HG02943 (cell line): ENCODE results near the gene OPA3.

Experiments used
- ATAC-seq: cut with Tn5 transposase; IDR thresholded peaks from one replicate; pipeline ENCODE4 v1.9.1; 2021; ENCODE audit warnings: mild to moderate bottlenecking, low read depth, moderate library complexity; ENCODE audit not compliant: unreplicated experiment

The OPA3 gene

DNA sequence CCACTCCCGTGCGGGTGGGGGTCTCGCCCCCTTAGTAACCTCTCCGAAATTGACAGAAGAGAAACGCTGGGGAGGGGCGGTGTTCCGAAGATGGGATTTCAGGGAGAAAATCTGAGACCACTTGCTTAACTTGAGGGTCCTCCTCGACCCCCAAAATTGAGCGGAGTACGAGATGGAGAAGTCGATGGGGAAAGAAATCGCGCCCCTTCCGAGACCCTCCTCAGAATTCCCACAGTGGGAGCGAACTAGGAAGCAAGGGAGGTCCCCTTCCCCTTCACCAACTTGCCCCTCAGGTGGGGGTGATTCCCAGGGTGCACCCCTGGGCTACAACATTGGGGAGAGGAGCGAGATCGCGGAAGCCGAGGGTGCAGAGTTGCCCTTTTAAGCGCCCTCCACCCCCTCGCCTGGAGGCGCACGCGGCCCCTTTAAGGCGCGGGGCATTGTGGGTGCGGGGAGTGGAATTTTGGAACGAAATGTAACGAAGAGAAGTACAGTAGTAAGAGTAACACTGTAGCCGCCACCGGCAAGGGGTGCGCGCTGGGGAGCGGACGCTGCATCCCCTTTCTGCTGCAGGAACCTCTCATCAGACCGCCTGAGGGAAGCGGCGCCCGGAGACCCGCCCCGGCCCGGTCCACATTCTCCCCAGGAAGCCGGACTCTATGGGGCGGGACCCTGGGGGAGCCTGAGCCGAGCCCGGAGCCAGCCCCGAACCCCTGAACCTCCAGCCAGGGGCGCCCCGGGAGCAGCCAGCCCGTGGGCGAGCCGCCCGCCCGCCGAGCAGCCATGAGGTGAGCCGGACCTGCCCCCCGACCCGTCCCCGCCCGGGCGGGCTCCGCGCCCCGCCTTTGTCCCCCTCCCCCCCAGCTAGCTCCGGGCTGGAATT lies 77.4 kb downstream of the OPA3 start, which contains the start of gene VASP:
VASP (plus strand) TSS at position 491 of the 883 bp plus-strand sequence; CDS start at position 784, 293 bp downstream.
- peak; percentile 45 for ATAC-seq

DNA sequence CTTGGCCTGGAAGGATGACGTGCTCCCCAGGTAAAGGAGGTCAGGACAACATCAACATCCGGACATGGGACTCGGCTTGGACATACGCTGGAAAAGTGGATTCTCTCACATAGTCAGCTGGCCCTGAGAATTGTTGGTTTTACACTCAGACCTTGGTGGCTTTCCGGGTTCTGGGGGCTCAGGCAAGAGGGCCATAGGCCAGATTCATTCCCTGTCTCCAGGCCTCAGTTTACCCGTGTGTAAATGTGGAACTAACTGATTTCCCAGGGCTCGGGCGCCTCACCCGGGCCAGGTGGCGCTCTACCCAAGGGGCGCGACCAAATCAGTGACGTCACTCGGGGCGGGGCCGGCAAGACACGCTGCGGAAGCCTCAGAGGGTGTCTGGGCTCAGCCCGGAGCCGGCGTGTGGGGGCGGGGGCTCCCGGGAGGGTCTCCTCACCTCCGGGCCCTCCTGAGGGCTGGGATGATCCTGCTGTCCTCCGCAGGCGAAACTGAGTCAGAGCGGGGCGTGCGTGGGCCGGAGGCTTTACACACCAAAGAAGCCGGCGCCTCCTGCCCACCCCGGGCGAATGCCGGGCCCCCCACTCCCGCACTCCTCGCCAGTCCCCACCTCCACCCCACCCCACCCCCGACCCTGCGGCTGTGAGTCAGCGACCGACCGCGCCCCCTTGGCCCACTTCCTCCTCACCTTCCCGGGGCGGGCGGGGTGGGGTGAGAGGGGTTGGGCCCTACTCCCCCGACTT lies 78.2 kb downstream of the OPA3 start:
- ATAC-seq = peak; percentile 46

DNA sequence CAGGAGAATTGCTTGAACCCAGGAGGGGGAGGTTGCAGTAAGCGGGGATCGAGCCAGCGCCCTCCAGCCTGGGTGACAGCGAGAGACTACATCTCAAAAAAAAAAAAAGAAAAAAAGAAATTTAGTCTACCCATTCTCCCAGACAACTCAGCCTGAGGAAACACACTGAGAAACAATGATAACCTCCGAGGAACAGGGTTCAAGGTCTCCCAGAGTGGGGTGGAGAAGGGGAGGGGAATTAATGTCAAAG lies 78.7 kb downstream of the OPA3 start:
- ATAC-seq = no peak

DNA sequence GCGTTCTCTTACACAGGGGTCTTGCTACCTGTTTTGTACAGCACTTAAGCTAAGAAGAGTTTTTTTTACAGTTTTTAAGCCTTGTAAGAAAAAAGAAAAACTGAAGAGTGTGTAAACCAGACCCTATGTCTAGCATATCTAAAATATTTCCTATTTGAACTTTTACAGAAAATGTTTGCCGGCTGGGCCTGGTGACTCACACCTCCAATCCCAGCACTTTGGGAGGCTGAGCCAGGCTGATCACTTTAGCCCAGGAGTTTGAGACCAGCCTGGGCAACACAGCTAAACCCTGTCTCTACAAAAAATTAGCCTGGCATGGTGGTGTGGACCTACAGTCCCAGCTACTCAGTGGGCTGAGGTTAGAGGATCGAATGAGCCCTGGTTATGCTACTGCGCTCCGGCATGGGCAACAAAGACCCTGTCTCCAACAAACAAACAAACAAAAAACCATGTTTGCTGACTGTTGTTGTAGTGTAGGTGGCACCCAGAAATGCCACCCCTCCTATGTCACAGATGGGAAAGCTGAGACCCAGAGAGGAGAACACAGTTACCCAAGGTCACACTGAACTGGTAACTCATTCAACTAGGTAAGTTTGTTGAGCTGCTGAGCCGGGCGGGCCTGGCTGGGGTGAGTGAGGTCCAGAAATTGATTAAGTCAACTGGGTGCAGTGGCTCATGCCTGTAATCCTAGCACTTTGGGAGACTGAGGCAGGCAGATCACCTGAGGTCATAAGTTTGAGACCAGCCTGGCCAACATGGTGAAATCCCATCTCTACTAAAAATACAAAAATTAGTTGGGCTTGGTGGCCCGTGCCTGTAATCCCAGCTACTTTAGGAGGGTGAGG lies 79.2 kb downstream of the OPA3 start:
- no peak for ATAC-seq

DNA sequence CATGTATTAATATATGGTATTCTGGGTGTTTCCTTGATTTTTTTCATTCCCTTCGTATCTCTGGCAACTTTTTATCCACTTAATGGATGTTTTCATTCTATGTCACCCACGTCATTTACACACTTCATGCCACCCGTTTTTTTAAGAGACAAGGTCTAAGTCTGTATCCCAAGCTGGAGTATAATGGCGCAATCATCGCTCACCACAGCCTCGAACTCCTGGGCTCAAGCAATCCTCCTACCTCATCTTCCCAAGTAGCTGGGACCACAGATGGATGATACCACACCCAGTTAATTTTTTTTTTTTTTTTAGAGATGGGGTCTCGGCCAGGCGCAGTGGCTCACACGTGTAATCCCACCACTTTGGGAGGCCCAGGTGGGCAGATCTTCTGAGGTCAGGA lies 80.7 kb downstream of the OPA3 start:
- ATAC-seq = no peak

DNA sequence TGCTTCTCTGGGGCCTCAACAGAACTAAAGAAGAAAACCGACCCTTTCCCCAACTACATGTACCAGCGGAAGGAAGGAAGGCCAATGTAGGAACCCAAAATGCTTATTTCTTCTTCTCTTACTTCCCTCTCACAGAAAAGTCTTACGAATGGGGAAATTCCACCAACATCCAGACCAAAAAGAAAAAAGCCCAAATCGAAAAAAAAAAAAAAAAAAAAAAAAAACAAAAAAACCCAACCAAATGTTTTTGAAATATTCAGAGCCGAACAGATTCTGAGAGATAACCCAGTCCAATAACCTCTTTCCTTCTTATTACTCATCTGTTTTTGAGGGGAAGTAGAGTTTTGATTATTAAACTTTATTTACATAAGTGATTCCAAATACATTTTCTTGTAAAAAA lies 82.5 kb downstream of the OPA3 start:
- no peak for ATAC-seq

DNA sequence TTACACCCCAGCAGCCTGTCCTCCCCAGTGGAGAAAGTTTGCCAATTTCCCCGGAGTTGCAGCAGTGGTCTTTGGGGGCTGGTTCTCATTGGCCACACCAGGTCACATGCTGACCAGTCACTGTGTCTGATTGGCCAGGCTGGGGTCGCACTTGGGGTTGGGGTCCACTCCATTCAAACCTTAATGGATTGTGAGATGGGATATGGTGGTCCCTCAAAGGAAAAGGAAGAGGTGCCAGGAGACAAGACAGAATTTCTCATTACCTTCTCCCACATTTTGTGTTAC lies 82.9 kb downstream of the OPA3 start:
- no peak for ATAC-seq

DNA sequence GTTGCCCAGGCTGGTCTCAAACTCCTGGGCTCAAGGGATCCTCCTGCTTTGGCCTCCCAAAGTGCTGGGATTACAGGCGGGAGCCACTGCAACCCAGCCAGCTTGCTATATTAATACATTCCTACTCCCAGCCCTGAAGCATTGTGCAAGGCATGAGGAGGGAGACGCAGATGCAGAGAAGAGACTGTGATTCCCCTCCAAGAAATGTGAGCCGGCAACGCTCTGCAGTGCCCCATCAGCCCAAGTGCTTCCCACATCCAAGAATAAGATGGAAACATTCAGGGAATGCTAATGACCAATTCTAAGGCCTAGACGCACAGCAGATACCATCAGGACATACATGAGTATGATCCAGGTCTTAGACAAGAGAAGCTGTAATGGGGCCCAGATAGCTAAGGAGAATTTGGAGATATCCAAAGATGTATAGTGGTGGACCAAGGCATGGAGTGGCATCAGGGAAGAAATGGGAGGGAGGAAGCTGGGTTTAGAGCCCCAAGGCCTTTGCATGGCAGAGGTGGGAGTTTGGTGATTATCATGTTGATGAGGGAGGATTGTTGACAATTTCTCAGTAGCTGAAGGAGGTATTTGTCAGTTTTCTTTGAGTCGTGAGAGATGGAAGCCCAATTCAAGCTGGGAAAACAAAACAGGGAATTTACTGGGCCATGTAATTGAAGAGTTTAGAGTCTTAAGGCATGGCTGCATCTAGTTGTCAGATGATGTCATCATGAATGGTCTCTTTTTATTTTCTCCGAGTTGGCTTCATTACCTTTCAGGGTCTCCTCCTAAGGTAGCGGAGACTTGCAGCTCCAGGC lies 83.5 kb downstream of the OPA3 start:
- ATAC-seq = no peak

DNA sequence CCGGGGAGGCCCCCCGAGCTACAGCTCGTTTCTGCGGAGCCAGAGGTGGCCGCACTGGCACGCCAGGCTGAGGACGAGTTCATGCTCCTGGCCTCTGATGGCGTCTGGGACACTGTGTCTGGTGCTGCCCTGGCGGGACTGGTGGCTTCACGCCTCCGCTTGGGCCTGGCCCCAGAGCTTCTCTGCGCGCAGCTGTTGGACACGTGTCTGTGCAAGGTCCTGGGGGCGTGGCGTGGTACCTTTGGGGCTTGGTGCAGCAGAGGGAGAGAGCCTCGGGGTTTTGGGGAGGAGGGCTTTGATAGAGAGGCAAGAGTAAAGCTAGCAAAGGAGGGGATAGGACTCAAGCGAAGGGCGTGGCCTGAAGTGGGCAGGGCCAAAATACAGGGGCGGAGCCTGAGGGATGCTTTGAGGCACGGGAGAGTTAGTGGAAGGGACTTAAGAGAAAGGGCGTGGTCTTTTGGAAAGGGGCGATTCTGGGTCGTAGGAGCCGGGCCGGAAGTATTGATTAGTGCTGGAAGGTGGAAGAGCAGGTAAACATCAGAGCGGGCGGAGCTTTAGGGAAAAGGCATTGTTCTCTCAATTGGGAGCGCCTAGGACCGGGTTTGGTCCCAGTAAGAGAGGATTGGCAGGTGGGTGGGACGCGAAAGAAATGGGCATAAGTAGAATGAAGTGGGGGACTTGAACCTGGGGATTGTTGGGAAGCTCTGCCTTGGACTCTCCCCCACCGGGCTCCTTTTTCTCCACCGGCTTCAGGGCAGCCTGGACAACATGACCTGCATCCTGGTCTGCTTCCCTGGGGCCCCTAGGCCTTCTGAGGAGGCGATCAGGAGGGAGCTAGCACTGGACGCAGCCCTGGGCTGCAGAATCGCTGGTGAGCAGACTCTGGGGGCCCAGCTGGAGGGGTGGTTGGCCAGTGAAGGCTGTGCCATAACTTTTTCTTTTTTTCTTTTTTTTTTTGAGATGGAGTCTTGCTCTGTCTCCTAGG lies 85.1 kb downstream of the OPA3 start:
- ATAC-seq = no peak

DNA sequence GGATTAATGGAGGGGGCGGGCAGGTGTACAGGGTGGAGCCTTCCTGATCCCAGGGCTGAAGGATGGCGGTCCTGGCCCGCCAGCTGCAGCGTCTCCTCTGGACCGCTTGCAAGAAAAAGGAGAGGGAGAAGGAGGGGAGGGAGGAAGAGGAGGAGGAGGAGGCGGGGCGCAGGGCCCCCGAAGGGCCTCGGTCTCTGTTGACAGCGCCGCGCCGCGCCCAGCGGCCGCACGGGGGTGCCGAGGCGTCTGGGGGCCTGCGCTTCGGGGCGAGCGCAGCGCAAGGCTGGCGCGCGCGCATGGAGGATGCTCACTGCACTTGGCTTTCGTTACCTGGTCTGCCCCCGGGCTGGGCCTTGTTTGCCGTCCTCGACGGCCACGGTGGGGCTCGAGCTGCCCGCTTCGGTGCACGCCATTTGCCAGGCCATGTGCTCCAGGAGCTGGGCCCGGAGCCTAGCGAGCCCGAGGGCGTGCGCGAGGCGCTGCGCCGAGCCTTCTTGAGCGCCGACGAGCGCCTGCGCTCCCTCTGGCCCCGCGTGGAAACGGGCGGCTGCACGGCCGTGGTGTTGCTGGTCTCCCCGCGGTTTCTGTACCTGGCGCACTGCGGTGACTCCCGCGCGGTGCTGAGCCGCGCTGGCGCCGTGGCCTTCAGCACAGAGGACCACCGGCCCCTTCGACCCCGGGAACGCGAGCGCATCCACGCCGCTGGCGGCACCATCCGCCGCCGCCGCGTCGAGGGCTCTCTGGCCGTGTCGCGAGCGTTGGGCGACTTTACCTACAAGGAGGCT lies 86.0 kb downstream of the OPA3 start, which contains the start of gene PPM1N:
PPM1N (plus strand) TSS at position 33 of the 785 bp plus-strand sequence; CDS start at position 63, 30 bp downstream.
- ATAC-seq = no peak

DNA sequence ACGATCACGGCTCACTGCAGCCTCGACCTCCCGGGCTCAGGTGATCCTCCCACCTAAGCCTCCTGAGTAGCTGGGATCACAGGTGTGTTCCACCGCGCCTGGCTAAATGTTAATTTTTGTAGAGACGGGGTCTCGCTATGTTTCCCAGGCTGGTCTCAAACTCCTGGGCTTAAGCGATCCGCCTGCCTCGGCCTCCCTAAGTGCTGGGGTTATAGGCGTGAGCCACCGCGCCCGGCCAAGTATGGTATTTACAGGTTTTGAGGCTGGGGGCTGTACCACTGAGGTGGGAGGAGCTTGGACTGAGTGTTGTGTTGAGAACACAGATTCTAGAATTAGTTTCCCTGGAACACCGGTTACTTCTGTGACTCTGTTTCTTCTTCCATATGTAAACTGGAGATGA lies 86.8 kb downstream of the OPA3 start:
- no peak for ATAC-seq

DNA sequence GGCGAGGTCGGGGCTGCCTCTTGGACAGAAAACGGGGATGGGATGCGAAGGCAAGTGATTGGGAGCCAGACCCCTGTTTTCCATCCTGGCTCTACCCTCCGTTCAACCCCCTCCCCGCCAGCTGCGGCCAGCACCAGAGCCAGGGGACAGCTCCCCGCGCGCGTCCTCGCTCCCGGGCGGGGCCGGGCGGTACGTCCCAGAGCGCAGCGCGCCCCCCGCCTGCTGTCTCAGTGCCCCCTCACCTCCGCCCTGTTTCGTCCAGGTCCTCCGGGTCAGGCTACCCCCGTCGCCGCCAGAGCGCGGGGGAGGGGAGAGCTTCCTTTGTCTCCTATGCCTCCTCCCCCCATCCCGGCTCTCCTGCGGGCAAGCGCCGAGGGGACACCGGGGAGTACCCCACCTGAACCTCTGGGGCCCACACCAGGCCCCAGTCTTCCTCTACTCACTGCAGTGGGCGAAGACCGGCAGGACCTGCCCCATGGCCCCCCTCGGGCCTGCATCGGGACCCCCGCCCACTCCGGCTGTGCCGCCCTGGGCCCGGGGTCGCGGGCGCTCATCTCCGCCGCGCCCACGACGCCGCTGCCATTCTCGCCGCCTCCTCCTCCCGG lies 88.2 kb downstream of the OPA3 start:
- no peak for ATAC-seq

DNA sequence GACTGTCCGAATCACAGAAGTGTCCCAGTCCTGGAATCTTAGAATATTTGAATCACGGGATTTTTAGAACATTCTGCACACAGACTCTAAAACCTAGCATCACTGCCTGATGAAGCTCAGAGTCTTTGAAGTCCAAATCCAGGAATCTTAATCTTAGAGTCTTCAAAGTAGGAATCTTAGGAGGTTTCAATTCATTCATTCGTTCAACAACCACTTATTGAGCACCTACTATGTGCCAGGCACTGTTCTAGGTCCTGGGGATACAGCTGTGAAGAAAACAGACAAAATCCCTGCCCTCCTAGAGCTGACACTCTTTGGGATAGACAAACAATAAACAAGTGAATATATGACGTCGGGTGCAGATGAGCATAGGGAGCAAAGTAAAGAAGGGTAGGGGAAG lies 89.4 kb downstream of the OPA3 start:
- no peak for ATAC-seq

DNA sequence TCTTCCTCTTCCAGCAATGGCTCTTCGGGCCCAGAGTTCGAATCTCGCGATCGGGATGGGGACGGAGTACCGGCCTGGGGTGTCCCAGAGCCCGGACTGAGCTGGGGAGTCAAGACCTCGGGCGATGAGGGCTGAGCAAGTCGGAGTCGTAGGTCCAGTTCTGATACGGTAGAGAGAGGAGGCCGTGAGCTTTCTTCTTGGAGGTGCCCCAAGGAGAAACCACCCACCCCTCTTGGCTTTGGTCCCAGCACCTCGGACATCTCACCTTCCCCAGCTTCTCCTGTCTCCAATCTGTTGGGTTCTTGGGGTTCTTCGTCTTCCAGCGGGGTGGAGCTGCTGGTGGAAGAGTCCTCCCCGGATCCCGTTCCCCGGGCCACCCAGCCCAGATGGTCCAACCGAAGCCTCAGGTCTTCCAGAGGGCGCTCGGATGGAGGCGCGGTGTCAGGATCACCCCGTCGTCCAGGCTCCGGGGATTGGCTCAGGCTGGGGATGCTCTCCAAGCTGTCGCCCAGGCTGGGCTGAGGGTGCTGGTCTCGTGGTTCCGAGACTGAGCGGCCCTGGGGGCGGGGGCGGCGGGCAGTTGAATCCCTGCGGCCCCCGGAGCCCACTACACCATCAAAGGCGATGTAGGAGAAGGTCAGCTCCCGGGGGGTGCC lies 90.2 kb downstream of the OPA3 start:
- ATAC-seq = no peak

DNA sequence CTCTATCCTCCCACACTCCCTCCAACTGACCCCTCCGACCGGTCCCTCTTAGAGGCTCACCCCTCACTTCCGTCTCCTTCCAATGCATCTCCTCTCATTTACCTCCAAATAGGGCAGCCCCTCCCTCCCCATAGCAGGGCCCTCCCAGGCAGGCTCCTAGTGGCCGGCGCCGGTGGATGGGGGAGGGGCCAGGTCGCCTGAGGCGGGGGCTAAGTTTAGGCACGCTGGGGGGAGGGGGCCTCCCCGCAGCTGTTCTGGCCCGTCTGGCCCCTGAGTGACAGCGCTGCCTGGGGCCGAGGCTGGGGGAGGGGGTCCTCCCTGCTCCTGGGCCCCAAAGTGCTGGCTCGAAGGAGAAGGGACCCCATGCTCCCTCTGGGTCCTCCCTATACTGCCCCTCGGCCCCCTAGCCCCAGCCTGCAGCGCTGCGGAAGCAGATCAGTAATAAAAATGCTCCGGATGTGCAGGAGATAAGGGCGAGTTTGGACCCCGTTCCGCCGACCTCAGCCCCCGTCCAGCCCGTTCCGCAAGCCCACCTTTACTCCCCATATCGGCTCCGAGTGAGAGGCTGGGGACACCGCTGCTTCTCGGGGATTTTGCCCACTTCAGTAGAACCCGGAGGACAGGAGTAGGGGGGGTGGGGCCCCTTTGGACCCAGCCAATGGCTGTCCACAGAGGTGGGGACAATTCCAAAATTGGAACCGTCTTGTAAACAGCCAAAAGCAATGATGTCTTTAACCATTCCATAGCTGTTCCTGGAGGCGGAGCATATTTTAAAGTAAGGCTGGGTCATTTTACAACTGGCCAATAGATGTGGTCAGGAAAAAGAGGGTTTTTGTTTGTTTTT lies 91.8 kb downstream of the OPA3 start:
- ATAC-seq = no peak

DNA sequence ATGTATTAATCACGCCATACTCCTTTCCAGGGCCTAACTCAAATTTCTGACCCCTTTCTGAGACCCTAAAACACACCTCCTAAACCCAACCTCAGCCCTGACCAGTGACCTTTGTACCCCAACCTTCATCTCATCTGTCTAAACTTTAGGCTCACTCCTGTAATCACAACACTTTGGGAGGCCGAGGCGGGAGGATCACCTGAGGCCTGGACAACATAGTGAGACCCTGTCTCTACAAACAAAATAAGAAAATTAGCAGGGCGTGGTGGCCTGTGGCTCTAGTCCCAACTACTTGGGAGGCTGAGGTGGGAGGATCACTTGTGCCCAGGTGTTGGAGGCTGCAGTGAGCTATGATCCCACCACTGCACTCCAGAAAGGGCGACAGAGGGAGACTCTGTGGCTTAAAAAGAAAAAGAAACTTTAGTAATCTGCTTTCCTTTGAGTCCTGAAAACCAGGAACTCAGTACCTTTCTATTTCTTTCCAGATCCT lies 92.4 kb downstream of the OPA3 start:
- no peak for ATAC-seq
